SK-N-SH (cell line): ENCODE measurements around the gene RPA3. TPM values are rescaled to one million over a fixed set of nuclear protein-coding genes. Genes with fewer than 3 reads are reported as not detected.

Experiments used
- CTCF ChIA-PET: fragments of 300-600, 350-600 bp; formaldehyde crosslinking; extraction: SDS; loops from one replicate; lab custom pipeline; 2021; lab: Yijun Ruan, JAX
- POLR2A ChIA-PET: fragments of 350-600 bp; sonication (Branson Sonifier 250); formaldehyde crosslinking; extraction: SDS; loops from one replicate; lab custom pipeline; 2020; ENCODE audit warnings: antibody characterized with exemption, inconsistent platforms; lab: Yijun Ruan, JAX
- DNase-seq: peaks from one replicate; pipeline ENCODE4 v3.0.0; 2012
- H2AFZ ChIP-seq: fragments of 200-600 bp; sonication (generic); 2 replicates; pipeline ENCODE4 v1.8.1; 2016; ENCODE audit warnings: antibody characterized with exemption, mild to moderate bottlenecking, low read depth
- H3F3A ChIP-seq: fragments of 200-600 bp; sonication (generic); replicated peaks from 2 replicates; pipeline ENCODE3; 2016; ENCODE audit warnings: antibody characterized with exemption, mild to moderate bottlenecking; ENCODE audit not compliant: insufficient read depth
- H3K27ac ChIP-seq, 2 experiments: fragments of 200-500 bp in 1 of 2; fragments of 200-600 bp in 1 of 2; sonication (Bioruptor generic) in 1 of 2; sonication (generic), shearing (Covaris generic) in 1 of 2; 2 replicates each; pipeline versions ENCODE4 v1.5.1 to v1.6.1; 2014 to 2016; ENCODE audit warnings: low read depth in 2 of 2, inconsistent platforms in 1 of 2, low read length in 1 of 2, mild to moderate bottlenecking in 1 of 2, mixed read lengths in 1 of 2
- H3K27me3 ChIP-seq: fragments of 200-600 bp; sonication (generic), shearing (Covaris generic); 2 replicates; pipeline ENCODE4 v1.6.1; 2016; ENCODE audit warnings: mixed run types; ENCODE audit not compliant: insufficient read depth
- H3K36me3 ChIP-seq, 2 experiments: fragments of 200-500 bp in 1 of 2; fragments of 200-600 bp in 1 of 2; sonication (Bioruptor generic) in 1 of 2; sonication (generic) in 1 of 2; replicated peaks in 1 of 2; 2 replicates each; pipeline versions ENCODE3 to v1.5.1; 2014 to 2016; ENCODE audit warnings: low read length in 1 of 2, mild to moderate bottlenecking in 1 of 2; ENCODE audit not compliant: insufficient read depth in 2 of 2, control insufficient read depth in 1 of 2
- H3K4me1 ChIP-seq, 2 experiments: fragments of 200-500 bp in 1 of 2; fragments of 200-600 bp in 1 of 2; sonication (Bioruptor generic) in 1 of 2; sonication (generic), shearing (Covaris generic) in 1 of 2; 2 replicates each; pipeline versions ENCODE4 v1.5.1 to v1.6.1; 2014 to 2016; ENCODE audit warnings: low read depth in 1 of 2, low read length in 1 of 2, mixed run types in 1 of 2; ENCODE audit not compliant: insufficient read depth in 2 of 2, control insufficient read depth in 1 of 2
- H3K4me2 ChIP-seq: fragments of 200-600 bp; sonication (generic), shearing (Covaris generic); 2 replicates; pipeline ENCODE4 v1.6.1; 2017; ENCODE audit warnings: mixed run types
- H3K4me3 ChIP-seq, 2 experiments: fragments of 200-500 bp in 1 of 2; fragments of 200-600 bp in 1 of 2; sonication (Bioruptor generic) in 1 of 2; sonication (generic), shearing (Covaris generic) in 1 of 2; 2 replicates each; pipeline versions ENCODE4 v1.5.1 to v1.8.1; 2014 to 2016; ENCODE audit warnings: low read depth in 2 of 2, inconsistent platforms in 1 of 2, low read length in 1 of 2, mild to moderate bottlenecking in 1 of 2, mixed read lengths in 1 of 2, moderate library complexity in 1 of 2
- H3K79me2 ChIP-seq: fragments of 200-600 bp; sonication (generic); 2 replicates; pipeline ENCODE4 v1.8.1; 2017; ENCODE audit warnings: mild to moderate bottlenecking; ENCODE audit not compliant: insufficient read depth
- H3K9ac ChIP-seq: fragments of 200-600 bp; sonication (generic); 2 replicates; pipeline ENCODE4 v1.6.1; 2017; ENCODE audit warnings: mixed run types
- H3K9me2 ChIP-seq: fragments of 200-600 bp; sonication (generic); 2 replicates; pipeline ENCODE4 v1.6.1; 2017; ENCODE audit warnings: mixed run types
- H3K9me3 ChIP-seq: fragments of 200-600 bp; sonication (generic); 2 replicates; pipeline ENCODE4 v1.6.1; 2017; ENCODE audit warnings: mixed run types, mild to moderate bottlenecking, moderate library complexity
- H4K20me1 ChIP-seq: fragments of 200-600 bp; sonication (generic); 2 replicates; pipeline ENCODE4 v1.6.1; 2017; ENCODE audit warnings: mild to moderate bottlenecking, mixed run types; ENCODE audit not compliant: insufficient read depth
- EZH2phosphoT487 ChIP-seq: fragments of 200-600 bp; sonication (generic); IDR thresholded peaks from 2 replicates; pipeline ENCODE4 v1.6.1; 2017; ENCODE audit warnings: low read depth, mixed run types, mild to moderate bottlenecking, antibody characterized with exemption, moderate library complexity, borderline replicate concordance
- FOXM1 ChIP-seq: IDR thresholded peaks from 2 replicates; pipeline ENCODE4 v1.4.0; 2012; ENCODE audit warnings: low read depth, mild to moderate bottlenecking
- RAD21 ChIP-seq: IDR thresholded peaks from 2 replicates; pipeline ENCODE4 v1.6.1; 2012; ENCODE audit warnings: mild to moderate bottlenecking, low read length
- RCOR1 ChIP-seq: fragments of 150-350 bp; IDR thresholded peaks from 2 replicates; pipeline ENCODE4 v1.6.1; 2017; ENCODE audit warnings: antibody characterized with exemption, low read length
- TAF1 ChIP-seq: IDR thresholded peaks from 2 replicates; pipeline ENCODE4 v1.6.1; 2012; ENCODE audit warnings: low read depth, mild to moderate bottlenecking, low read length, moderate library complexity, borderline replicate concordance
- TEAD4 ChIP-seq: IDR thresholded peaks from 2 replicates; pipeline ENCODE4 v1.4.0; 2012; ENCODE audit warnings: mild to moderate bottlenecking, borderline replicate concordance; ENCODE audit not compliant: insufficient read depth
- USF1 ChIP-seq: IDR thresholded peaks from 2 replicates; pipeline ENCODE4 v1.4.0; 2012; ENCODE audit warnings: low read depth, borderline replicate concordance
- USF2 ChIP-seq: fragments of 150-350 bp; IDR thresholded peaks from 2 replicates; pipeline ENCODE4 v1.6.1; 2017; ENCODE audit warnings: antibody characterized with exemption, low read length, low read depth, borderline replicate concordance
- WGBS: methylation state at CpG from one replicate; pipeline ENCODE4 v1.1.6; 2017; ENCODE audit warnings: low lambda C conversion rate; 5-methylcytosine and 5-hydroxymethylcytosine counted together
- polyA plus RNA-seq, 3 experiments: library from polyadenylated mRNA; depleted of rRNA; stranded (reverse); fragments of >200 nt; gene quantifications; 2 replicates each; pipeline ENCODE4 v1.2.3, GENCODE V29; 2012

Gene RPA3
- polyA plus RNA-seq, 1 of the 3 experiments (the other 2 are of a cell fraction): 39.0 TPM

- no peak overlapping the region for H3K4me2 ChIP-seq
- no peak overlapping the region for H3K9ac ChIP-seq
- no peak for DNase-seq
- no peaks in the 10 kb centered on the region for H3K9me2 ChIP-seq
- H3F3A ChIP-seq: peaks cover 5% of the 10 kb centered on the region
- peaks cover 0 to 2% of the 10 kb centered on the region in 2 experiments for H3K36me3 ChIP-seq
- ChIA-PET POLR2A (no interaction called here), CTCF (interaction anchor here (0.6 to 1.5 kb wide), 5 partner anchors 9 to 40 kb away, joined by 3 to 4 read pairs (median 3); no protein-coding TSS in a partner anchor)
- H3K9me3 ChIP-seq: no peaks in the 10 kb centered on the region
- no peak overlapping the region for H2AFZ ChIP-seq
- H3K27ac ChIP-seq: no peak overlapping the region; a peak in 1 of 4 replicates
- no peaks in the 10 kb centered on the region for H4K20me1 ChIP-seq
- H3K79me2 ChIP-seq: no peaks in the 10 kb centered on the region
- no peaks in the 10 kb centered on the region for H3K27me3 ChIP-seq
- 93% methylated on average over 5 of the region's 5 CpGs for WGBS
- TF ChIP-seq EZH2phosphoT487 (no peak), TEAD4 (no peak), TAF1 (no peak), RCOR1 (no peak), USF1 (no peak), USF2 (no peak)
- no peak overlapping the region for H3K4me3 ChIP-seq
- peaks cover 10 to 23% of the 10 kb centered on the region in 2 experiments; a peak in 3 of 4 replicates for H3K4me1 ChIP-seq
Measured at GRCh38 chr7:7720750-7721621, 2.6 kb upstream of the RPA3 start.

- H3K9me2 ChIP-seq: no peaks in the 10 kb centered on the region
- no peak overlapping the region for H3K4me3 ChIP-seq
- peaks cover 0 to 2% of the 10 kb centered on the region in 2 experiments for H3K36me3 ChIP-seq
- no peak overlapping the region for H3K4me2 ChIP-seq
- 94% methylated on average over 1 of the region's 1 CpG for WGBS
- DNase-seq: no peak
- CTCF ChIA-PET: interaction anchor here (0.7 to 2.8 kb wide), 5 partner anchors 10 to 39 kb away, joined by 3 to 12 read pairs (median 4); no protein-coding TSS in a partner anchor
- H3K27ac ChIP-seq: peak overlapping the region in 1 of 2 experiments; percentile 83; a peak in 2 of 4 replicates
- peaks cover 10 to 23% of the 10 kb centered on the region in 2 experiments; a peak in 3 of 4 replicates for H3K4me1 ChIP-seq
- no peaks in the 10 kb centered on the region for H3K79me2 ChIP-seq
- no peak overlapping the region for H3K9ac ChIP-seq
- no peak overlapping the region for H2AFZ ChIP-seq
- POLR2A ChIA-PET: no interaction called here
- no peaks in the 10 kb centered on the region for H3K9me3 ChIP-seq
- no peaks in the 10 kb centered on the region for H4K20me1 ChIP-seq
- H3K27me3 ChIP-seq: no peaks in the 10 kb centered on the region
- H3F3A ChIP-seq: peaks cover 5% of the 10 kb centered on the region
- TF ChIP-seq FOXM1 (no peak), RCOR1 (no peak), RAD21 (no peak)
Measured at GRCh38 chr7:7720193-7720592, 1.8 kb upstream of the RPA3 start.
